PC-3 (cell line): ENCODE results near the gene ARHGEF26.

Experiments used
- EZH2 ChIP-seq: fragments of 300-600 bp; sonication (generic); IDR thresholded peaks from one replicate; pipeline ENCODE4 v1.6.1; 2017; ENCODE audit warnings: antibody characterized with exemption, mild to moderate bottlenecking, low read length; ENCODE audit not compliant: unreplicated experiment
- TF ChIP-seq, protein P1 (sequence below): fragments of 300-600 bp; sonication (generic); conservative IDR thresholded peaks from 2 replicates; pipeline ENCODE4 v1.5.1; 2017; ENCODE audit warnings: antibody characterized with exemption, low read depth, mild to moderate bottlenecking, low read length

DNA sequence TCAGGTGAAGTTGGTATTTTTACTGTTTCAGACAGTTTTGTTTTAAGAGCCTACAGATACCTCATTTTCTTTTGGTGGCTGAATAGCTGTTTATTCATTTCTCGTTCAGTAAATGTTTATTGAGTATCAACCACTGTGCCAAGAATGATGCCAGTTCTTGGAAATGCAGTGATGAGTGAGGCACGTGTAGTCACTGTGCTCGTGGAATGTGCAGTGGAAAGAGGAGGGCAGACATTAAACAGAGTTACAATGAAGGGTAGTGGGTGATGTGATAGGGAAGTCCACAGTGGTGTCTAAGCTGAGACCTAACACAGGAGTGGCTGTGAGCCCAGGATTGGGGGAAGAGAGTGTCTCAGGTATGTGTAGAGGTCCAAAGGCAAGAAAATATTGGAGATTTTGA, 73.7 kb downstream of the ARHGEF26 start:
- TF ChIP-seq, protein P1, sequence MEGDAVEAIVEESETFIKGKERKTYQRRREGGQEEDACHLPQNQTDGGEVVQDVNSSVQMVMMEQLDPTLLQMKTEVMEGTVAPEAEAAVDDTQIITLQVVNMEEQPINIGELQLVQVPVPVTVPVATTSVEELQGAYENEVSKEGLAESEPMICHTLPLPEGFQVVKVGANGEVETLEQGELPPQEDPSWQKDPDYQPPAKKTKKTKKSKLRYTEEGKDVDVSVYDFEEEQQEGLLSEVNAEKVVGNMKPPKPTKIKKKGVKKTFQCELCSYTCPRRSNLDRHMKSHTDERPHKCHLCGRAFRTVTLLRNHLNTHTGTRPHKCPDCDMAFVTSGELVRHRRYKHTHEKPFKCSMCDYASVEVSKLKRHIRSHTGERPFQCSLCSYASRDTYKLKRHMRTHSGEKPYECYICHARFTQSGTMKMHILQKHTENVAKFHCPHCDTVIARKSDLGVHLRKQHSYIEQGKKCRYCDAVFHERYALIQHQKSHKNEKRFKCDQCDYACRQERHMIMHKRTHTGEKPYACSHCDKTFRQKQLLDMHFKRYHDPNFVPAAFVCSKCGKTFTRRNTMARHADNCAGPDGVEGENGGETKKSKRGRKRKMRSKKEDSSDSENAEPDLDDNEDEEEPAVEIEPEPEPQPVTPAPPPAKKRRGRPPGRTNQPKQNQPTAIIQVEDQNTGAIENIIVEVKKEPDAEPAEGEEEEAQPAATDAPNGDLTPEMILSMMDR, result no peak
- no peak for TF ChIP-seq EZH2
